DND-41 (cell line): ENCODE results near the gene SLC41A1.

Source experiments
- ATAC-seq: fragments of 200-7000 bp; cut with Tn5 transposase; 3 replicates; pipeline ENCODE4 v1.9.1; 2021; ENCODE audit warnings: low read depth; ENCODE audit not compliant: insufficient read depth
- DNase-seq: peaks from one replicate; pipeline ENCODE4 v3.0.0-alpha.2; 2020
- H2AFZ ChIP-seq: 2 replicates; pipeline ENCODE4 v1.6.0; 2012; ENCODE audit warnings: low read depth, low read length
- H3K27ac ChIP-seq: 2 replicates; pipeline ENCODE4 v1.5.1; 2012; ENCODE audit warnings: low read length, inconsistent platforms
- H3K27me3 ChIP-seq: fragments of 200-600 bp; sonication (generic); 2 replicates; pipeline ENCODE4 v1.6.0; 2012; ENCODE audit warnings: low read length, mild to moderate bottlenecking, inconsistent platforms; ENCODE audit not compliant: insufficient read depth, poor library complexity
- H3K36me3 ChIP-seq: 2 replicates; pipeline ENCODE4 v1.5.1; 2012; ENCODE audit warnings: low read length, inconsistent platforms; ENCODE audit not compliant: insufficient read depth
- H3K4me1 ChIP-seq: 2 replicates; pipeline ENCODE4 v1.5.1; 2012; ENCODE audit warnings: mild to moderate bottlenecking, low read length; ENCODE audit not compliant: insufficient read depth
- H3K4me2 ChIP-seq: 2 replicates; pipeline ENCODE4 v1.6.0; 2012; ENCODE audit warnings: mild to moderate bottlenecking, moderate library complexity, low read length, inconsistent platforms; ENCODE audit not compliant: insufficient read depth
- H3K4me3 ChIP-seq, 2 experiments: fragments of 200-600 bp in 1 of 2; shearing (Covaris generic) in 1 of 2; 2 replicates each; pipeline ENCODE4 v1.5.1; 2012 to 2016; ENCODE audit warnings: inconsistent platforms in 2 of 2, low read length in 2 of 2, mild to moderate bottlenecking in 2 of 2, low read depth in 1 of 2, moderate library complexity in 1 of 2
- H3K79me2 ChIP-seq: 2 replicates; pipeline ENCODE4 v1.6.0; 2012; ENCODE audit warnings: low read length, inconsistent platforms; ENCODE audit not compliant: insufficient read depth
- H3K9ac ChIP-seq: 2 replicates; pipeline ENCODE4 v1.6.0; 2012; ENCODE audit warnings: low read depth, mild to moderate bottlenecking, inconsistent platforms, low read length, moderate library complexity
- H3K9me3 ChIP-seq: 2 replicates; pipeline ENCODE4 v1.5.1; 2012; ENCODE audit warnings: low read length, moderate library complexity, mild to moderate bottlenecking, inconsistent platforms; ENCODE audit not compliant: insufficient read depth, severe bottlenecking
- H4K20me1 ChIP-seq: 2 replicates; pipeline ENCODE4 v1.6.0; 2012; ENCODE audit warnings: low read length; ENCODE audit not compliant: insufficient read depth
- EZH2 ChIP-seq: IDR thresholded peaks from 3 replicates; pipeline ENCODE4 v1.6.1; 2012; ENCODE audit warnings: borderline replicate concordance, low read depth, mild to moderate bottlenecking, moderate library complexity, low read length, inconsistent platforms; ENCODE audit not compliant: severe bottlenecking
- TF ChIP-seq, protein P1 (sequence below): IDR thresholded peaks from 2 replicates; pipeline ENCODE4 v1.5.1; 2012; ENCODE audit warnings: borderline replicate concordance, low read length, moderate library complexity, mild to moderate bottlenecking; ENCODE audit not compliant: poor library complexity, severe bottlenecking; ENCODE audit errors: extremely low read depth

Gene SLC41A1

DNA sequence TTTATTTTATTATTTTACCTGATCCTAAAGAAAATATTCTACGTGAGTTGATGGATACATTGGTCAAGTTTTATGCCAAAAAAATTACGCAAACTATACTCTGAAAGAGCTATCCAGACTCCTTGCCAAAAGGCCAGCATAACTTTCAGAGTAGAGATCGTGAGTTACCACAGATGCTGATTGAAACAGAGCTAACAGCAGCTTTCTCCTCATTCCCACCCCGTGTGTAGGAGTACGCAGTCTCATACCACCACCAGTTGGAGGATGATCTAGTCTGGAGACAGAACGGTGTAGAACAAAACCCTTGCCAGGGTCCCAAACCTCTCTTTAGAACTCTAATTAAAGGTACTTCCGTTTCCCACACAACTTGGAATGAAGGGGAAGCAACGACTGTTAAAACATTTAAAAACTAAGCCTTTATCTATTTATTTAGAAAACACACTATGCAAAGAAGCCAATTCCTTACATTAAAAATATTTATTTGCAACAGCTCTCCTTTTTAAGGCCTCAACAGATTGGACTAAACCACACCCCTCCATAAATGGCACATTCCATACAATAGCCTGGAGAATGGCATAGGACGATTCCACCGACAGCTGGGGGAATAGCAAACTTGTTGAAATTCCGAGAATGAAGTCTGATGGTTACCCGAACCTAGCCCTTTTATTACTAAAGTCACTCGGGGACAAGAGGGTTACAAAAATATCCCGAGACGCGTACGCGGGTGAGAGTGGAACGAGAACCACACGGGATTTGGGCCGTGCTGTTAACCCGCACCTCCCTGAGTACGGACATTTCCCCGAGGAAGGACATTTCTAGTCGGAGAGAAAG is 64.4 kb downstream of the SLC41A1 start:
- H3K27ac ChIP-seq, result peak overlapping the region; percentile 63
- DNase-seq, result peak; percentile 34
- TF ChIP-seq, protein P1, sequence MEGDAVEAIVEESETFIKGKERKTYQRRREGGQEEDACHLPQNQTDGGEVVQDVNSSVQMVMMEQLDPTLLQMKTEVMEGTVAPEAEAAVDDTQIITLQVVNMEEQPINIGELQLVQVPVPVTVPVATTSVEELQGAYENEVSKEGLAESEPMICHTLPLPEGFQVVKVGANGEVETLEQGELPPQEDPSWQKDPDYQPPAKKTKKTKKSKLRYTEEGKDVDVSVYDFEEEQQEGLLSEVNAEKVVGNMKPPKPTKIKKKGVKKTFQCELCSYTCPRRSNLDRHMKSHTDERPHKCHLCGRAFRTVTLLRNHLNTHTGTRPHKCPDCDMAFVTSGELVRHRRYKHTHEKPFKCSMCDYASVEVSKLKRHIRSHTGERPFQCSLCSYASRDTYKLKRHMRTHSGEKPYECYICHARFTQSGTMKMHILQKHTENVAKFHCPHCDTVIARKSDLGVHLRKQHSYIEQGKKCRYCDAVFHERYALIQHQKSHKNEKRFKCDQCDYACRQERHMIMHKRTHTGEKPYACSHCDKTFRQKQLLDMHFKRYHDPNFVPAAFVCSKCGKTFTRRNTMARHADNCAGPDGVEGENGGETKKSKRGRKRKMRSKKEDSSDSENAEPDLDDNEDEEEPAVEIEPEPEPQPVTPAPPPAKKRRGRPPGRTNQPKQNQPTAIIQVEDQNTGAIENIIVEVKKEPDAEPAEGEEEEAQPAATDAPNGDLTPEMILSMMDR, result no peak
- TF ChIP-seq EZH2, result no peak
- H3K4me2 ChIP-seq, result peak overlapping the region; percentile 76
- H3K4me3 ChIP-seq, result peak overlapping the region; percentile 67 to 82
- ATAC-seq, result peak; percentile 3
- no peaks in the 10 kb centered on the region for H3K9me3 ChIP-seq
- peaks cover 51% of the 10 kb centered on the region for H3K36me3 ChIP-seq
- no peak overlapping the region for H2AFZ ChIP-seq
- peaks cover 57% of the 10 kb centered on the region for H4K20me1 ChIP-seq
- H3K4me1 ChIP-seq, result peaks cover 61% of the 10 kb centered on the region
- H3K79me2 ChIP-seq, result peaks cover 62% of the 10 kb centered on the region
- no peaks in the 10 kb centered on the region for H3K27me3 ChIP-seq
- peak overlapping the region; percentile 76 for H3K9ac ChIP-seq

DNA sequence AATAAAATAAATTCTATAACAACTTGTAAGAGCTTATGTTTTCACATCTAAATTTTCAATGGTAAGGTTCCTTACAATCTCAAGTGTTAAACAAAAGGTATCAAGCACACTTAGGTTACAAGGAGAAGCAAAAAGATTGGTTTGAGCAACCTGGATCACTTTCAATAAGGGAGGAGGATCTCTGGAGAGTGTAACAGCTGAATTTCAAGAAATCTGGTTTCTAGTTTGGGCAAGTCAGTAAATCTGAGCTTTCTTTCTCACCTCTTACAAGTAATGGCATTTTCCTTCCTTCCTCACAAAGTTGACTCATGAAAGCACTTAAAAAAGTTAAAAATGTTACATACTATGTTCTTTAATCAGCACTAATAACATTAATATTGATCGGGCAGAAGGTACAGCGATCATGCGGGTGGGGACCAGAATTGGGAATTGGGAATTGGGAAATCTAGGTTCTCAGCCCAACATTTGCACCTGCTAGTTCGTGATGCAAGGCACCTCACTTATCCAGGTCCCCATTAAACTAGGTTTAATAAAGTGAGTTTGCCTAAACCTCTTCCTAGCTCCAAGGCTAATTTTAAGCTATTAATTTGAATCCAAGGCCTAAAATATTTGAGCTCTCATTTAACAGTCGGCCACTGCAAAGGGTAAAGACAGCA is 66.1 kb downstream of the SLC41A1 start:
- Histone ChIP-seq H3K36me3 (peaks cover 65% of the 10 kb centered on the region), H3K9me3 (no peaks in the 10 kb centered on the region), H3K79me2 (peaks cover 79% of the 10 kb centered on the region), H2AFZ (no peak overlapping the region), H3K27ac (no peak overlapping the region), H3K27me3 (no peaks in the 10 kb centered on the region), H3K4me1 (peaks cover 63% of the 10 kb centered on the region), H3K4me3 (peak overlapping the region; percentile 67 to 82; a peak in 2 of 4 replicates), H4K20me1 (peaks cover 73% of the 10 kb centered on the region), H3K9ac (peak overlapping the region; percentile 76), H3K4me2 (peak overlapping the region; percentile 76)
- no peak for TF ChIP-seq EZH2
- TF ChIP-seq, protein P1, result no peak
- no peak for DNase-seq
- no peak for ATAC-seq

DNA sequence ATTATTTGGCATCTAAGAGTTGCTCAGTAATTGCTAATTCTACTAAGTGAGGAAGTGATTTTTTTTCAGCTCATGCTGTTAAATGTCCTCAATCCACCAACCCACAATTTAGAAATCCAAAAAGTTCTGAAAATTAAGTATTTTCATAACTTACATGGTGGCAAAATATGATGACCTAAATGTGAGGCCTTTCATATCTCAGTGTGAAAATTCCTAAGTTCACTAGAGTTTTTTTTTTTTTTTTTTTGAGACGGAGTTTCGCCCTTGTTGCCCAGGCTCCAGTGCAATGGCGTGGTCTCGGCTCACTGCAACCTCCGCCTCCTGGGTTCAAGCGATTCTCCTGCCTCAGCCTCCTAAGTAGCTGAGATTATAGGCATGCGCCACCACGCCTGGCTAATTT is 68.6 kb downstream of the SLC41A1 start:
- Histone ChIP-seq H3K9ac (no peak overlapping the region), H2AFZ (no peak overlapping the region), H3K79me2 (peaks cover 99% of the 10 kb centered on the region), H3K4me2 (no peak overlapping the region), H3K36me3 (peaks cover 85% of the 10 kb centered on the region), H3K4me3 (no peak overlapping the region), H3K27me3 (no peaks in the 10 kb centered on the region), H3K27ac (no peak overlapping the region), H4K20me1 (peaks cover 96% of the 10 kb centered on the region), H3K4me1 (peaks cover 58% of the 10 kb centered on the region), H3K9me3 (no peaks in the 10 kb centered on the region)
- no peak for ATAC-seq
- no peak for DNase-seq
- TF ChIP-seq EZH2, result no peak
- TF ChIP-seq, protein P1, result no peak
